AG09319 (cell line): ENCODE results near the gene ARHGAP15.

Experiments
- DNase-seq: peaks from one replicate; pipeline ENCODE4 v3.0.0-alpha.2; 2010; ENCODE audit warnings: low read depth; ENCODE audit errors: extremely low read depth
- TF ChIP-seq, protein P1 (sequence below): IDR thresholded peaks from 2 replicates; pipeline ENCODE4 v1.5.1; 2011; ENCODE audit warnings: low read depth, mild to moderate bottlenecking, inconsistent platforms, low read length, moderate library complexity

ARHGAP15 gene

DNA sequence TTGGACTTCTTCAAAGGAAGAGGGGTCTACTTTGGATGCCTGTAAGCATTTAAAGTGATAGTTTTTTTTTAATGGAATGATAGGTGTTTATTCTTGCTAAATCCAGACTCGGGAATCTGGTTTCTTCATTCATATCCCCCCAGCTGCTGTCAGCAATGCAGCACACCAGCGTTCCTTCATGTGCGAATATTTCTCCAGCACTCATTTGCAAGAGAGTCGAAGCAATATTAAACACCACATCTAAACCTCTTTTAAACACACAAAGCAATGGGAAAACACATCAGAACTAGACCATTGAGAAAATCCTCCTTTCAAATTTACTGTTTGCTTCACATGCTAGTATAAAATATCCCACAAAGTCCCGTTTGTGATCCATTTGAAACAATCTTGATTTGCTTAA lies 563.7 kb downstream of the ARHGAP15 start:
- TF ChIP-seq, protein P1, sequence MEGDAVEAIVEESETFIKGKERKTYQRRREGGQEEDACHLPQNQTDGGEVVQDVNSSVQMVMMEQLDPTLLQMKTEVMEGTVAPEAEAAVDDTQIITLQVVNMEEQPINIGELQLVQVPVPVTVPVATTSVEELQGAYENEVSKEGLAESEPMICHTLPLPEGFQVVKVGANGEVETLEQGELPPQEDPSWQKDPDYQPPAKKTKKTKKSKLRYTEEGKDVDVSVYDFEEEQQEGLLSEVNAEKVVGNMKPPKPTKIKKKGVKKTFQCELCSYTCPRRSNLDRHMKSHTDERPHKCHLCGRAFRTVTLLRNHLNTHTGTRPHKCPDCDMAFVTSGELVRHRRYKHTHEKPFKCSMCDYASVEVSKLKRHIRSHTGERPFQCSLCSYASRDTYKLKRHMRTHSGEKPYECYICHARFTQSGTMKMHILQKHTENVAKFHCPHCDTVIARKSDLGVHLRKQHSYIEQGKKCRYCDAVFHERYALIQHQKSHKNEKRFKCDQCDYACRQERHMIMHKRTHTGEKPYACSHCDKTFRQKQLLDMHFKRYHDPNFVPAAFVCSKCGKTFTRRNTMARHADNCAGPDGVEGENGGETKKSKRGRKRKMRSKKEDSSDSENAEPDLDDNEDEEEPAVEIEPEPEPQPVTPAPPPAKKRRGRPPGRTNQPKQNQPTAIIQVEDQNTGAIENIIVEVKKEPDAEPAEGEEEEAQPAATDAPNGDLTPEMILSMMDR = no peak
- no peak for DNase-seq

DNA sequence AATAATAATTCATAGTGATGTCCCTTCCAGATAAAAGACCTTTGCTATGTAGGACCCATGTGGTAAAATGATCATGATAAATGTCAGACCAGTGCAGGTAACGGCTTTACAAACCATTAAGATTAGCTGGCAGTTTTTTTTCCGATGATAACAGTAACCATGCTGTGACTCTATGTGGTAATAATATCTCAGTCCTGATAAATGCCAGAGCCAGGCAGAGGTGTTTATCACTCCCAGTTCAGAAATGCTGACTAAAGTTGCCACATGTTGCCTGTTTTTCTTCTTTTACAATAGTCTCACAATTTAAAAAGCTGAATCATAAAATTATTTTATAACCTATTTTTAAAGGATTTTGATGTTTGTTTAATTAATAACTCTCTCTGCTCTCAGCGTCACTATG lies 565.1 kb downstream of the ARHGAP15 start:
- DNase-seq = no peak
- TF ChIP-seq, protein P1 = no peak

DNA sequence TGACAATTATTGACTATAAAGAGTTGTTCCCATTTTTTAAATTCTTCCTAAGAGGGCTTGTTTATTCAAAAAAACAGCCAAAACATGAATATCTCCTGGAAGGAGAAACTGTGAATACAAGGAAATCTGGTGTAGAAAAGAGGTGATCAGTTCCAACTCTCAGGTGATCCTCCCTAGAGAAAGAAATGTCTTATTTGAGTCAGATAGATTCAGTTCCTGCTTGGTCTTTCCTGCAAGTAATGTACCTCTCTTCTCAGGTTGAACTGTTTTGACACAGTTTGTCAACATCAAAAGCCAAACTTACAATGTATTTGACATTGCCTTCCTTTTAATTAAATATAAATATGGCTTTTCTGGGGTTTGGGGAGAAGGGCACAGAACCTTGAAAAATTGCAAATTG lies 567.4 kb downstream of the ARHGAP15 start:
- no peak for DNase-seq
- TF ChIP-seq, protein P1 = no peak

DNA sequence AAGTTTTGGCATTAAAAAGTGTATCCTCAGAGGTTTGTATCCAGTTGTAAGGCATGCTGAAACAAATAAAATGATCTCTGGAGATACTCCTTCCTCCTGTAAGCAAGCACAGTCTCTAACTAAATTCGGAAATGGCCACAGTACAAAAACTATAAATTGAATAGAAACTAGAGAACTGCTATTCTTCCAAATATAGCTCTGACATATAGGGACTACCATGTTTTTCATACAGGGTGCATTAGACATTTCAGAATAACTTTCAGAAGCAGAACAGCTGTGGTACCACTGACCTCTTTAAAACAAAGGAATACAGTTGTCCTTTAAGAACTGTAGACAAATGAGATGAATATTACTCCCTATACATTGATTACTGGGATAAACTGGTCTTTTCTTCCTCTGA lies 568.5 kb downstream of the ARHGAP15 start:
- TF ChIP-seq, protein P1 = no peak
- no peak for DNase-seq

DNA sequence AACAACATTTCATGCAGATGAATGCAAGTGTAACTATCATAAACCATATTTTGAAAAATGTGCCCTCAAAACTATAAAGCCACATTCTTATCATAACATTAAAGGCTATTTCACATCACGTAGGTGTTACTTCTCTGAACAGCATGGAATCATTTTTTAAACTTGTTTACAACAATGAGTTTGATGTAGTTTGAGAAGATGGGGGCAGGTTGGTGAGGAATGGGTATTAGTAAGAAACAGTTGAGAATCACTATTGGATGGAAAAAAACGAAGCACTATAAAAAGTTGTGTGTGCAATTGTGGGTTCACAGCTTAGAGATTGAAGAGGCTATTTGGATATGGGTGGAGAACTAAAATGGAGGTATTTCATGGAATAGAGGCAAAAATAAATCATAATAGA lies 569.1 kb downstream of the ARHGAP15 start:
- TF ChIP-seq, protein P1 = no peak
- no peak for DNase-seq

DNA sequence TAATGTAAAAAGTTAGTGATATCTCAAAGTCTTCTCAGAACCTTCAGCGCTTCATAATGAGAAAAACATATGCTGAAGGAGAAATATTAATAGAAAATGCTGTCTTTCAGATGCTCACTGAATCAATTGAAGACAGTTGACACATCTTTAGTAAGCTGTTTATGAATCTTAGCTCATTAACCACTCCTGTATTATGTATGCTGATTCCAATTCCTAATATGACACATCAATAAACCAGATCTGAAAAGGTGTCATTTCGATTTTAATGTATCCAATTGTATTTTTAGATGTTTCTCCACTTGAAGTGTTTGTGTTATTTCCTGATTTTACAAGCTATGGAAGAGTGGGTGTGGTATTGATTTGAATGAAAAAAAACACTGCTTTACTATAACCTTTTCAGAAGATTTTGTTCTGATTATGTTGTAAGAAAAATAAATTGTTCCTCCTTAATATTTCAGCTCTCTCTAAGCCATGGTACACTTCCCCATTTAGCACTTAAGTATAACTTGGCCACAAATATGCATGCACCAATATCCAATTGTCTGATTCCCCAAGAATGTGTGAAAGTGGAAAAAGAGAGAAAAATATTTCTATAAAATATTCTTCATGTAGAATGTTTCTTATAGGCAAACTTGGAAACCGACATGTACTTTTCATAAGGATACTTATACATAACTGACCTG lies 569.8 kb downstream of the ARHGAP15 start:
- TF ChIP-seq, protein P1 = no peak
- no peak for DNase-seq

DNA sequence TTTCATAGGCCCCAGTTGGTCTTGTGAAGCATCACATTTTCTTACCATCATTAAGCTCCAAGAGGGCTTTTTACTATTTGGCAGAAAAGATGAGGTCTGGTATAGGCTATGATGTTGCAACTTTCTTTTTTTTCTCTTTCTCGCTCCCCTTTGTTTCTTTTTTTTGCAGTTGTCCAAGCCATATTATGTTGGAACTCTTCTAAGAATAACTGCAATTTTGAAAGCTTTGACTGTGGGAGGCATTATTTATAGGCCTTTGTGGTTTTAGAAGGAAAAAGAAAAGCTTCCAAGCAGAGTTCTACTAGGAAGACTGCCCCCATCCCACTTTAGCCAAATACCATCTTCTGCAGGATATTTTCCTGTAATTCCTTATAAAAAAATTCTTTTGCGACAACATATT lies 571.6 kb downstream of the ARHGAP15 start:
- TF ChIP-seq, protein P1 = no peak
- DNase-seq = no peak
